SK-N-SH treated with all-trans-retinoic acid at 6 μM for 48 hours (cell line): Measurements from ENCODE around the gene ASIC3.

ENCODE experiments used
- ARNTL ChIP-seq: fragments of 450-650 bp; formaldehyde crosslinking; IDR thresholded peaks from 2 replicates; pipeline ENCODE4 v1.5.0; 2020; ENCODE audit warnings: low read depth, mild to moderate bottlenecking, moderate library complexity, borderline replicate concordance
- GLIS3 ChIP-seq: fragments of 250-450 bp; sonication (Bioruptor Pico); IDR thresholded peaks from 2 replicates; pipeline ENCODE4 v1.5.0; 2020; ENCODE audit warnings: mild to moderate bottlenecking, moderate library complexity
- OSR1 ChIP-seq: fragments of 250-450 bp; sonication (Bioruptor Pico); IDR thresholded peaks from 2 replicates; pipeline ENCODE4 v1.8.0; 2022; ENCODE audit warnings: moderate library complexity, mild to moderate bottlenecking, inconsistent platforms
- RARB ChIP-seq: fragments of 250-450 bp; sonication (Bioruptor Pico); IDR thresholded peaks from 2 replicates; pipeline ENCODE4 v1.8.0; 2021; ENCODE audit warnings: mild to moderate bottlenecking, moderate library complexity
- TCF4 ChIP-seq: fragments of 250-450 bp; sonication (Bioruptor Pico); IDR thresholded peaks from 2 replicates; pipeline ENCODE4 v1.8.0; 2021; ENCODE audit warnings: mild to moderate bottlenecking, moderate library complexity, borderline replicate concordance
- TOX ChIP-seq: fragments of 250-450 bp; sonication (Bioruptor Pico); IDR thresholded peaks from 2 replicates; pipeline ENCODE4 v1.8.0; 2021; ENCODE audit warnings: mild to moderate bottlenecking, moderate library complexity, borderline replicate concordance
- ZFP3 ChIP-seq: fragments of 250-450 bp; sonication (Bioruptor Pico); IDR thresholded peaks from 2 replicates; pipeline ENCODE4 v1.5.0; 2020; ENCODE audit warnings: mild to moderate bottlenecking, moderate library complexity
- ZFP30 ChIP-seq: fragments of 450-650 bp; formaldehyde crosslinking; IDR thresholded peaks from 2 replicates; pipeline ENCODE4 v1.5.0; 2022; ENCODE audit warnings: mild to moderate bottlenecking, moderate library complexity
- ZNF70 ChIP-seq: fragments of 450-650 bp; formaldehyde crosslinking; IDR thresholded peaks from 2 replicates; pipeline ENCODE4 v1.5.0; 2020; ENCODE audit warnings: mild to moderate bottlenecking, moderate library complexity
- ZNF8 ChIP-seq: fragments of 450-650 bp; formaldehyde crosslinking; IDR thresholded peaks from 2 replicates; pipeline ENCODE4 v1.5.0; 2020; ENCODE audit warnings: mild to moderate bottlenecking, moderate library complexity
- TF ChIP-seq, protein P1 (sequence below): fragments of 250-450 bp; sonication (Bioruptor Pico); IDR thresholded peaks from 2 replicates; pipeline ENCODE4 v1.5.1; 2021; ENCODE audit warnings: mild to moderate bottlenecking, moderate library complexity
- TF ChIP-seq, protein P2 (sequence below): fragments of 250-450 bp; sonication (Bioruptor Pico); IDR thresholded peaks from 2 replicates; pipeline ENCODE4 v1.5.0; 2020; ENCODE audit warnings: mild to moderate bottlenecking, moderate library complexity
- TF ChIP-seq, protein P3 (sequence below): fragments of 250-450 bp; sonication (Bioruptor Pico); IDR thresholded peaks from 2 replicates; pipeline ENCODE4 v1.8.0; 2020; ENCODE audit warnings: mild to moderate bottlenecking, moderate library complexity, borderline replicate concordance
- TF ChIP-seq, protein P4 (sequence below): fragments of 250-450 bp; sonication (Bioruptor Pico); IDR thresholded peaks from 2 replicates; pipeline ENCODE4 v1.5.1; 2020; ENCODE audit warnings: low read depth, mild to moderate bottlenecking, moderate library complexity

DNA sequence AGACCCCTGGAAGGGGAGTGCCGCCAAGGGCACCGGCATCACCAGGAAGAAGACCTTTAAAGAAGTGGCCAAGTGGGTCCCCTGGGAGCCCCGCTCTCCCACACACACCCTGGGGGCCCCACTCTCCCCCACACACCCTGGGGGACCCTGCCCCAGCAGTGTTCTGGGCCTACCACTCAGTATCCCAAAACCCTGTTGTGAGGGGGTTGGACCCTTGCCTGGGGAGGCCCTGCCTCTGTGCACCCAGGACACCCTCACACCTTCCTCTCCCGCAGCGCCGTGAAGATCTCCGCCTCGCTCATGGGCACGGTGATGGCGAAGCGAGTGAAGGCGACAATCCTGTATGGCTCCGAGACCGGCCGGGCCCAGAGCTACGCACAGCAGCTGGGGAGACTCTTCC, 46.8 kb upstream of the ASIC3 start:
- TF ChIP-seq, protein P1, sequence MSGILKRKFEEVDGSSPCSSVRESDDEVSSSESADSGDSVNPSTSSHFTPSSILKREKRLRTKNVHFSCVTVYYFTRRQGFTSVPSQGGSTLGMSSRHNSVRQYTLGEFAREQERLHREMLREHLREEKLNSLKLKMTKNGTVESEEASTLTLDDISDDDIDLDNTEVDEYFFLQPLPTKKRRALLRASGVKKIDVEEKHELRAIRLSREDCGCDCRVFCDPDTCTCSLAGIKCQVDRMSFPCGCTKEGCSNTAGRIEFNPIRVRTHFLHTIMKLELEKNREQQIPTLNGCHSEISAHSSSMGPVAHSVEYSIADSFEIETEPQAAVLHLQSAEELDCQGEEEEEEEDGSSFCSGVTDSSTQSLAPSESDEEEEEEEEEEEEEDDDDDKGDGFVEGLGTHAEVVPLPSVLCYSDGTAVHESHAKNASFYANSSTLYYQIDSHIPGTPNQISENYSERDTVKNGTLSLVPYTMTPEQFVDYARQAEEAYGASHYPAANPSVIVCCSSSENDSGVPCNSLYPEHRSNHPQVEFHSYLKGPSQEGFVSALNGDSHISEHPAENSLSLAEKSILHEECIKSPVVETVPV (CRISPR knock-in tag): no peak
- TF ChIP-seq ZFP30 (CRISPR knock-in tag) (no peak), ZNF70 (CRISPR knock-in tag) (no peak), GLIS3 (CRISPR knock-in tag) (no peak), TCF4 (CRISPR knock-in tag) (no peak), ZFP3 (CRISPR knock-in tag) (no peak), RARB (CRISPR knock-in tag) (no peak), ARNTL (CRISPR knock-in tag) (no peak), TOX (CRISPR knock-in tag) (no peak), OSR1 (no peak), ZNF8 (CRISPR knock-in tag) (no peak)
- TF ChIP-seq, protein P2, sequence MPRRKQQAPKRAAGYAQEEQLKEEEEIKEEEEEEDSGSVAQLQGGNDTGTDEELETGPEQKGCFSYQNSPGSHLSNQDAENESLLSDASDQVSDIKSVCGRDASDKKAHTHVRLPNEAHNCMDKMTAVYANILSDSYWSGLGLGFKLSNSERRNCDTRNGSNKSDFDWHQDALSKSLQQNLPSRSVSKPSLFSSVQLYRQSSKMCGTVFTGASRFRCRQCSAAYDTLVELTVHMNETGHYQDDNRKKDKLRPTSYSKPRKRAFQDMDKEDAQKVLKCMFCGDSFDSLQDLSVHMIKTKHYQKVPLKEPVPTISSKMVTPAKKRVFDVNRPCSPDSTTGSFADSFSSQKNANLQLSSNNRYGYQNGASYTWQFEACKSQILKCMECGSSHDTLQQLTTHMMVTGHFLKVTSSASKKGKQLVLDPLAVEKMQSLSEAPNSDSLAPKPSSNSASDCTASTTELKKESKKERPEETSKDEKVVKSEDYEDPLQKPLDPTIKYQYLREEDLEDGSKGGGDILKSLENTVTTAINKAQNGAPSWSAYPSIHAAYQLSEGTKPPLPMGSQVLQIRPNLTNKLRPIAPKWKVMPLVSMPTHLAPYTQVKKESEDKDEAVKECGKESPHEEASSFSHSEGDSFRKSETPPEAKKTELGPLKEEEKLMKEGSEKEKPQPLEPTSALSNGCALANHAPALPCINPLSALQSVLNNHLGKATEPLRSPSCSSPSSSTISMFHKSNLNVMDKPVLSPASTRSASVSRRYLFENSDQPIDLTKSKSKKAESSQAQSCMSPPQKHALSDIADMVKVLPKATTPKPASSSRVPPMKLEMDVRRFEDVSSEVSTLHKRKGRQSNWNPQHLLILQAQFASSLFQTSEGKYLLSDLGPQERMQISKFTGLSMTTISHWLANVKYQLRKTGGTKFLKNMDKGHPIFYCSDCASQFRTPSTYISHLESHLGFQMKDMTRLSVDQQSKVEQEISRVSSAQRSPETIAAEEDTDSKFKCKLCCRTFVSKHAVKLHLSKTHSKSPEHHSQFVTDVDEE (CRISPR knock-in tag): no peak
- TF ChIP-seq, protein P3, sequence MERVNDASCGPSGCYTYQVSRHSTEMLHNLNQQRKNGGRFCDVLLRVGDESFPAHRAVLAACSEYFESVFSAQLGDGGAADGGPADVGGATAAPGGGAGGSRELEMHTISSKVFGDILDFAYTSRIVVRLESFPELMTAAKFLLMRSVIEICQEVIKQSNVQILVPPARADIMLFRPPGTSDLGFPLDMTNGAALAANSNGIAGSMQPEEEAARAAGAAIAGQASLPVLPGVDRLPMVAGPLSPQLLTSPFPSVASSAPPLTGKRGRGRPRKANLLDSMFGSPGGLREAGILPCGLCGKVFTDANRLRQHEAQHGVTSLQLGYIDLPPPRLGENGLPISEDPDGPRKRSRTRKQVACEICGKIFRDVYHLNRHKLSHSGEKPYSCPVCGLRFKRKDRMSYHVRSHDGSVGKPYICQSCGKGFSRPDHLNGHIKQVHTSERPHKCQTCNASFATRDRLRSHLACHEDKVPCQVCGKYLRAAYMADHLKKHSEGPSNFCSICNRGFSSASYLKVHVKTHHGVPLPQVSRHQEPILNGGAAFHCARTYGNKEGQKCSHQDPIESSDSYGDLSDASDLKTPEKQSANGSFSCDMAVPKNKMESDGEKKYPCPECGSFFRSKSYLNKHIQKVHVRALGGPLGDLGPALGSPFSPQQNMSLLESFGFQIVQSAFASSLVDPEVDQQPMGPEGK: no peak
- TF ChIP-seq, protein P4, sequence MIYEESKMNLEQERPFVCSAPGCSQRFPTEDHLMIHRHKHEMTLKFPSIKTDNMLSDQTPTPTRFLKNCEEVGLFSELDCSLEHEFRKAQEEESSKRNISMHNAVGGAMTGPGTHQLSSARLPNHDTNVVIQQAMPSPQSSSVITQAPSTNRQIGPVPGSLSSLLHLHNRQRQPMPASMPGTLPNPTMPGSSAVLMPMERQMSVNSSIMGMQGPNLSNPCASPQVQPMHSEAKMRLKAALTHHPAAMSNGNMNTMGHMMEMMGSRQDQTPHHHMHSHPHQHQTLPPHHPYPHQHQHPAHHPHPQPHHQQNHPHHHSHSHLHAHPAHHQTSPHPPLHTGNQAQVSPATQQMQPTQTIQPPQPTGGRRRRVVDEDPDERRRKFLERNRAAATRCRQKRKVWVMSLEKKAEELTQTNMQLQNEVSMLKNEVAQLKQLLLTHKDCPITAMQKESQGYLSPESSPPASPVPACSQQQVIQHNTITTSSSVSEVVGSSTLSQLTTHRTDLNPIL (CRISPR knock-in tag): no peak
